ENCODE measurements around the gene C1QTNF1.
A peak's percentile ranks its signal among the peaks of the same experiment; 100 is the strongest.

Gene C1QTNF1

DNA sequence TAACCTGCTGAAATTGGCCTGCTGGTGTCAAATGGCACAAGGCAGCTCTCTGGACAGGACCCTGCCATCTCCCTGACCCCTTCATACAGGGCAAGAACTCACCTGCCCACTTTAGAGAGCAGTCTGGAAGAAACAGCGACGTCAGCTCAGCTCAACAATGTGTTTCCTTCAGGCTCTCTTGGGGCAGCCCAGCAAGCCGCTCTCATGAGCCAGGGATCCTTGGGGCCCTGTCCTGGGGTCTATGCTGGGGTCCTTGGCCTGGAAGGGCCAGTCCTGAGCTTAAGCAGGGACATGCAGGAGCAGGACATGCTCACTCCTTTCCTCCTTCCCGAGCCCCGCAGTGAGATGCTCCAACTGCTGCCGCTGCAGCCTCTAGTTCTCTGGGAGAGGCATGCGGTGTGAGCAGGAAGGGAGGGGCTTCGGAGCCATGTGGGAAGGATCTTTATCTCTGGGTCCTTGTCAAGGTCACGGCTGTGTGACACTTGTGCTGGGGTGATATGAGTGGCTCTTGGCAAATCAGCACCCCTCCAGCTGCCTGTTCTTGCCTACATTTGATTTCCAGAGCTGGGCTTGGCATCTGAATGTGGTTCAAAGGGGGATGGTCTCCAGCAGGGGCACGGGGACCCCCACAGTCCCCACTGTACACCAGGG lies 3.4 kb downstream of the C1QTNF1 start:
- Histone ChIP-seq H3K4me2 (ENCODE audit: low read length) (no peak overlapping the region), H4K8ac (ENCODE audit: low read depth, low read length) (no peak overlapping the region), H4K12ac (ENCODE audit: low read depth, low read length) (no peak overlapping the region), H2AFZ (ENCODE audit: insufficient read depth, low read length, poor library complexity) (no peak overlapping the region), H3K27me3 (ENCODE audit: insufficient read depth, low read length) (peaks cover 13% of the 10 kb centered on the region), H3K4ac (ENCODE audit: low read depth, low read length) (no peak overlapping the region), H2BK5ac (ENCODE audit: low read depth, low read length, poor library complexity) (no peak overlapping the region), H3K79me1 (ENCODE audit: low read length) (peaks cover 13% of the 10 kb centered on the region), H2AK5ac (ENCODE audit: low read length) (no peak overlapping the region), H4K91ac (ENCODE audit: low read depth, low read length) (no peak overlapping the region), H3K36me3 (ENCODE audit: control insufficient read depth in 1 of 2, insufficient read depth in 2 of 2, low read length in 2 of 2) (no peaks in the 10 kb centered on the region), H3K14ac (ENCODE audit: low read length) (peak overlapping the region; percentile 10), H3K4me3 (ENCODE audit: low read depth, low read length) (no peak overlapping the region), H3K9me3 (ENCODE audit: insufficient read depth, low read depth, low read length) (no peaks in the 10 kb centered on the region), H3K18ac (ENCODE audit: low read length) (no peak overlapping the region), H3K4me1 (ENCODE audit: control insufficient read depth in 1 of 2, insufficient read depth in 2 of 2, low read length in 2 of 2) (peaks cover 23 to 36% of the 10 kb centered on the region in 2 experiments), H3K79me2 (ENCODE audit: control insufficient read depth, insufficient read depth, low read length, poor library complexity) (peaks cover 2% of the 10 kb centered on the region), H2BK12ac (ENCODE audit: low read length) (peak overlapping the region; percentile 13), H2BK120ac (ENCODE audit: insufficient read depth, low read length, poor library complexity) (no peak overlapping the region), H3K9ac (ENCODE audit: low read length) (no peak overlapping the region), H3K27ac (ENCODE audit: low read depth, low read length) (no peak overlapping the region), H3K23ac (ENCODE audit: low read length) (no peak overlapping the region)
- WGBS (ENCODE audit: extremely low coverage, insufficient coverage, insufficient read length), result no CpG with 5 or more reads among the region's 10 CpGs
- no peak for DNase-seq

- H4K8ac ChIP-seq (ENCODE audit: low read depth, low read length), result no peak overlapping the region
- no peak overlapping the region for H2AK5ac ChIP-seq (ENCODE audit: low read length)
- H4K91ac ChIP-seq (ENCODE audit: low read depth, low read length), result peak overlapping the region; percentile 17
- DNase-seq, result no peak
- no peak overlapping the region for H3K9ac ChIP-seq (ENCODE audit: low read length)
- peak overlapping the region; percentile 13 for H2BK12ac ChIP-seq (ENCODE audit: low read length)
- H3K79me1 ChIP-seq (ENCODE audit: low read length), result peaks cover 13% of the 10 kb centered on the region
- H3K4me1 ChIP-seq (ENCODE audit: control insufficient read depth in 1 of 2, insufficient read depth in 2 of 2, low read length in 2 of 2), result peaks cover 25 to 38% of the 10 kb centered on the region in 2 experiments
- peak overlapping the region; percentile 10 for H3K14ac ChIP-seq (ENCODE audit: low read length)
- H3K27me3 ChIP-seq (ENCODE audit: insufficient read depth, low read length), result peaks cover 13% of the 10 kb centered on the region
- H3K9me3 ChIP-seq (ENCODE audit: insufficient read depth, low read depth, low read length), result no peaks in the 10 kb centered on the region
- H2AFZ ChIP-seq (ENCODE audit: insufficient read depth, low read length, poor library complexity), result no peak overlapping the region
- H3K23ac ChIP-seq (ENCODE audit: low read length), result no peak overlapping the region
- H3K79me2 ChIP-seq (ENCODE audit: control insufficient read depth, insufficient read depth, low read length, poor library complexity), result peaks cover 2% of the 10 kb centered on the region
- H3K4ac ChIP-seq (ENCODE audit: low read depth, low read length), result no peak overlapping the region
- H3K27ac ChIP-seq (ENCODE audit: low read depth, low read length), result no peak overlapping the region
- H2BK5ac ChIP-seq (ENCODE audit: low read depth, low read length, poor library complexity), result no peak overlapping the region
- no peak overlapping the region for H3K4me3 ChIP-seq (ENCODE audit: low read depth, low read length)
- no peak overlapping the region for H4K12ac ChIP-seq (ENCODE audit: low read depth, low read length)
- H3K18ac ChIP-seq (ENCODE audit: low read length), result no peak overlapping the region
- no peaks in the 10 kb centered on the region for H3K36me3 ChIP-seq (ENCODE audit: control insufficient read depth in 1 of 2, insufficient read depth in 2 of 2, low read length in 2 of 2)
- H2BK120ac ChIP-seq (ENCODE audit: insufficient read depth, low read length, poor library complexity), result no peak overlapping the region
- no CpG with 5 or more reads among the region's 16 CpGs for WGBS (ENCODE audit: extremely low coverage, insufficient coverage, insufficient read length)
- no peak overlapping the region for H3K4me2 ChIP-seq (ENCODE audit: low read length)
Observed at GRCh38 chr17:79027925-79028491, 4.0 kb downstream of the C1QTNF1 start.

GRCh38 chr17:79028496-79029326 lies 4.7 kb downstream of the C1QTNF1 start:
- no peak overlapping the region for H3K4me2 ChIP-seq (ENCODE audit: low read length)
- H3K4me1 ChIP-seq (ENCODE audit: control insufficient read depth in 1 of 2, insufficient read depth in 2 of 2, low read length in 2 of 2), result peaks cover 23 to 37% of the 10 kb centered on the region in 2 experiments
- no peak overlapping the region for H3K14ac ChIP-seq (ENCODE audit: low read length)
- peaks cover 13% of the 10 kb centered on the region for H3K79me1 ChIP-seq (ENCODE audit: low read length)
- DNase-seq, result no peak
- H3K9me3 ChIP-seq (ENCODE audit: insufficient read depth, low read depth, low read length), result peaks cover 2% of the 10 kb centered on the region
- no peak overlapping the region for H2AFZ ChIP-seq (ENCODE audit: insufficient read depth, low read length, poor library complexity)
- H3K36me3 ChIP-seq (ENCODE audit: control insufficient read depth in 1 of 2, insufficient read depth in 2 of 2, low read length in 2 of 2), result no peaks in the 10 kb centered on the region
- no peak overlapping the region for H3K27ac ChIP-seq (ENCODE audit: low read depth, low read length)
- H4K8ac ChIP-seq (ENCODE audit: low read depth, low read length), result no peak overlapping the region
- H3K23ac ChIP-seq (ENCODE audit: low read length), result no peak overlapping the region
- H3K27me3 ChIP-seq (ENCODE audit: insufficient read depth, low read length), result peaks cover 12% of the 10 kb centered on the region
- H2BK5ac ChIP-seq (ENCODE audit: low read depth, low read length, poor library complexity), result no peak overlapping the region
- H3K4me3 ChIP-seq (ENCODE audit: low read depth, low read length), result no peak overlapping the region
- H3K79me2 ChIP-seq (ENCODE audit: control insufficient read depth, insufficient read depth, low read length, poor library complexity), result peaks cover 2% of the 10 kb centered on the region
- no peak overlapping the region for H3K9ac ChIP-seq (ENCODE audit: low read length)
- H3K18ac ChIP-seq (ENCODE audit: low read length), result no peak overlapping the region
- no peak overlapping the region for H2BK12ac ChIP-seq (ENCODE audit: low read length)
- H3K4ac ChIP-seq (ENCODE audit: low read depth, low read length), result no peak overlapping the region
- no peak overlapping the region for H4K12ac ChIP-seq (ENCODE audit: low read depth, low read length)
- WGBS (ENCODE audit: extremely low coverage, insufficient coverage, insufficient read length), result no CpG with 5 or more reads among the region's 17 CpGs
- no peak overlapping the region for H4K91ac ChIP-seq (ENCODE audit: low read depth, low read length)
- H2AK5ac ChIP-seq (ENCODE audit: low read length), result no peak overlapping the region
- H2BK120ac ChIP-seq (ENCODE audit: insufficient read depth, low read length, poor library complexity), result no peak overlapping the region

DNA sequence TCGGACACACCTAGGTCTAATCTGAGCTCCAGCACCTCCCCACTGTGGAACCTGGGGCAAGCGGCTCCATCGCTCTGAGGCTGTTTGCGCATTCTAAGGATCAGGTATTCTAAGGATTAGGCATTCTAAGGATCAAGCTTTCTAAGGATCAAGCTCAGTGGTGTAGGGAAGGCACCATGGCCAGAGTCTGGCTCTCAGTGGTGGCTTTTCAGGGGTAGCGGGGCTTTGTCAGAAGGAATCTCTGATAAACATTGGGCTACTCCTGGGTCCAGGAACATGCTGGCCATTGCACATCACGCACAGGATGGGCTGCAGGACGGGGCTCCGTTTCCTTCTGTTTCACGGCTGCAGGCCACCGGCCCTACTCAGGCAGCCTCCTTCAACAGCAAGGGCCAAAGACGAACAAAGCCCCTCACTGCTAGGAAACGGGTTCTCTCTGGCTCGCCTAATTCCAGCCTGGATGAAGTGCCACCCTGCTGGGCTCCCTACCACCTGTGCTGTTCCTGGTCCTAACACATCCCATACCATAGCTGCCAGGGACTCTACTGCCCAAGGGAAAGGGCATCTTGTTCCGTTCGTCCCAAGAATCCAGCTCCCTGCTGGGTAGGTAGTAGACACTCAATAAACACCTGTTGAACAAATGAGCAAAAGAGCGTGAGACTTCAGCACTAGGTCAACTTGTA lies 5.5 kb downstream of the C1QTNF1 start:
- Histone ChIP-seq H3K79me2 (ENCODE audit: control insufficient read depth, insufficient read depth, low read length, poor library complexity) (peaks cover 1% of the 10 kb centered on the region), H3K14ac (ENCODE audit: low read length) (no peak overlapping the region), H4K12ac (ENCODE audit: low read depth, low read length) (peak overlapping the region; percentile 43), H3K18ac (ENCODE audit: low read length) (no peak overlapping the region), H3K79me1 (ENCODE audit: low read length) (peaks cover 8% of the 10 kb centered on the region), H2BK12ac (ENCODE audit: low read length) (no peak overlapping the region), H3K4me3 (ENCODE audit: low read depth, low read length) (no peak overlapping the region), H3K27me3 (ENCODE audit: insufficient read depth, low read length) (peaks cover 8% of the 10 kb centered on the region), H3K23ac (ENCODE audit: low read length) (no peak overlapping the region), H3K4ac (ENCODE audit: low read depth, low read length) (no peak overlapping the region), H3K4me2 (ENCODE audit: low read length) (no peak overlapping the region), H2AK5ac (ENCODE audit: low read length) (no peak overlapping the region), H2BK120ac (ENCODE audit: insufficient read depth, low read length, poor library complexity) (no peak overlapping the region), H3K36me3 (ENCODE audit: control insufficient read depth in 1 of 2, insufficient read depth in 2 of 2, low read length in 2 of 2) (no peaks in the 10 kb centered on the region), H3K27ac (ENCODE audit: low read depth, low read length) (no peak overlapping the region), H4K91ac (ENCODE audit: low read depth, low read length) (no peak overlapping the region), H2BK5ac (ENCODE audit: low read depth, low read length, poor library complexity) (no peak overlapping the region), H3K9me3 (ENCODE audit: insufficient read depth, low read depth, low read length) (peaks cover 2% of the 10 kb centered on the region), H3K9ac (ENCODE audit: low read length) (no peak overlapping the region), H3K4me1 (ENCODE audit: control insufficient read depth in 1 of 2, insufficient read depth in 2 of 2, low read length in 2 of 2) (peaks cover 21 to 32% of the 10 kb centered on the region in 2 experiments), H4K8ac (ENCODE audit: low read depth, low read length) (no peak overlapping the region), H2AFZ (ENCODE audit: insufficient read depth, low read length, poor library complexity) (no peak overlapping the region)
- DNase-seq, result no peak
- WGBS (ENCODE audit: extremely low coverage, insufficient coverage, insufficient read length), result no CpG with 5 or more reads among the region's 16 CpGs

Measured in trophoblast cell (in vitro differentiated cells and primary cell).